Activated CD8-positive, alpha-beta T cell treated with anti-CD3 and anti-CD28 coated beads for 36 hours (primary cell): ENCODE measurements around the gene GPC6. TPM values are rescaled to one million over a fixed set of nuclear protein-coding genes. Genes with fewer than 3 reads are reported as not detected.

ENCODE experiments used
- ATAC-seq: fragments of 200-7000 bp; cut with Tn5 transposase; one replicate; pipeline ENCODE4 v1.10.0; 2021; ENCODE audit warnings: mild to moderate bottlenecking, moderate library complexity
- CTCF ChIA-PET: fragments of 350-600 bp; sonication (Branson Sonifier 250); formaldehyde crosslinking; loops from one replicate; lab custom pipeline; 2021; ENCODE audit warnings: antibody characterized with exemption; lab: Charles Lee
- POLR2A ChIA-PET: fragments of 350-600 bp; sonication (Branson Sonifier 250); formaldehyde crosslinking; loops from one replicate; lab custom pipeline; 2021; ENCODE audit warnings: antibody characterized with exemption; lab: Charles Lee
- DNase-seq: peaks from one replicate; pipeline ENCODE4 v3.0.0-alpha.2; 2020
- H3K27ac Mint-ChIP-seq: one replicate; pipeline ENCODE4 v1.8.0; 2021; ENCODE audit warnings: mild to moderate bottlenecking, mixed read lengths
- H3K27me3 Mint-ChIP-seq: one replicate; pipeline ENCODE4 v1.8.0; 2021; ENCODE audit warnings: mixed read lengths
- H3K36me3 Mint-ChIP-seq: one replicate; pipeline ENCODE4 v1.8.0; 2021; ENCODE audit warnings: low read depth, mixed read lengths
- H3K4me1 Mint-ChIP-seq: one replicate; pipeline ENCODE4 v1.8.0; 2021; ENCODE audit warnings: low read depth, mixed read lengths
- H3K4me3 Mint-ChIP-seq: one replicate; pipeline ENCODE4 v1.8.0; 2021; ENCODE audit warnings: mild to moderate bottlenecking, moderate library complexity, mixed read lengths
- H3K9me3 Mint-ChIP-seq: one replicate; pipeline ENCODE4 v1.8.0; 2021; ENCODE audit warnings: mixed read lengths
- intact Hi-C: fragments of 100-400 bp; cut with micrococcal nuclease; formaldehyde crosslinking; loops from one replicate; pipeline ENCODE4 v1.10.0; 2022
- total RNA-seq, 2 experiments: library from RNA; stranded (reverse); gene quantifications; one replicate each; pipeline ENCODE4 v1.2.3, GENCODE V29; 2021
- TF ChIP-seq, protein P1 (sequence below): fragments of 200-600 bp; IDR thresholded peaks from one replicate; pipeline ENCODE4 v1.8.0; 2022; ENCODE audit warnings: antibody characterized with exemption, mild to moderate bottlenecking

GPC6 gene
- total RNA-seq, 2 experiments from 2014 or later = not detected

DNA sequence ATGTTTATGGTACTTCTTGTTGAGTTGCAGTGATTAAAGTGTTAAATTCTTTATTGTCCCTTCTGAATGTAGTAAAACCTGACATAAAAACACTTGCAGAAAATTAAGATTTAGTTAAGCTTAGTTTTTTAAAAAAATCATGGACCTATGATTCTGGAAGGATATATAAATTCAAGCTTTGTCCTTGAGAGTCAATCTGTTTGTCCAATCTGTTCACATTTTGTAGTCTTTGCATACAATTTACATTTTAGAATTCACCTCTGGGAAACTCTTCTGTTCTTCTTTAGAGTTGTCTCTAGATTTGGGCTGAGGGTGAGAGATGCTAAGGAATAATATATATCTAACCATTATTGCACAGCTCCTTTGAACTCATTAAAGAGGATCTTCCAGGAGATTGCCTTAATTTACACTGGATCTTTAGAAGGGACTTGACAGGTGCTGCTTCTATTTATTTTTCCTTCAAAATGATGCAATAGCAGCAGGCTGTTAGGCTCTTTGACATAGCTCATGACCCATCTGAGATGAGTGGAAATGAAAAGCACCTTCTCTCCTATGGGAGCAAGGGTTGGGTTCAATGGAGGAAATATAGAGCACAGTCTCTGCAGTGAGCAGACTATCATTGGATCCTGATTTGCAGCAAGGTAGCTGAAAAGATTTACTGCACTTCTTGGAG is 433.9 kb downstream of the GPC6 start:
- intact Hi-C loops = no loop called here
- CTCF ChIA-PET = no interaction called here
- DNase-seq (no peak), ATAC-seq (no peak)
- Mint-ChIP-seq H3K4me1 (no peaks in the 10 kb centered on the region), H3K4me3 (no peak overlapping the region), H3K27me3 (peaks cover 1% of the 10 kb centered on the region), H3K27ac (no peak overlapping the region), H3K36me3 (no peaks in the 10 kb centered on the region), H3K9me3 (no peaks in the 10 kb centered on the region)
- TF ChIP-seq, protein P1, sequence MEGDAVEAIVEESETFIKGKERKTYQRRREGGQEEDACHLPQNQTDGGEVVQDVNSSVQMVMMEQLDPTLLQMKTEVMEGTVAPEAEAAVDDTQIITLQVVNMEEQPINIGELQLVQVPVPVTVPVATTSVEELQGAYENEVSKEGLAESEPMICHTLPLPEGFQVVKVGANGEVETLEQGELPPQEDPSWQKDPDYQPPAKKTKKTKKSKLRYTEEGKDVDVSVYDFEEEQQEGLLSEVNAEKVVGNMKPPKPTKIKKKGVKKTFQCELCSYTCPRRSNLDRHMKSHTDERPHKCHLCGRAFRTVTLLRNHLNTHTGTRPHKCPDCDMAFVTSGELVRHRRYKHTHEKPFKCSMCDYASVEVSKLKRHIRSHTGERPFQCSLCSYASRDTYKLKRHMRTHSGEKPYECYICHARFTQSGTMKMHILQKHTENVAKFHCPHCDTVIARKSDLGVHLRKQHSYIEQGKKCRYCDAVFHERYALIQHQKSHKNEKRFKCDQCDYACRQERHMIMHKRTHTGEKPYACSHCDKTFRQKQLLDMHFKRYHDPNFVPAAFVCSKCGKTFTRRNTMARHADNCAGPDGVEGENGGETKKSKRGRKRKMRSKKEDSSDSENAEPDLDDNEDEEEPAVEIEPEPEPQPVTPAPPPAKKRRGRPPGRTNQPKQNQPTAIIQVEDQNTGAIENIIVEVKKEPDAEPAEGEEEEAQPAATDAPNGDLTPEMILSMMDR = no peak
- POLR2A ChIA-PET = no interaction called here

DNA sequence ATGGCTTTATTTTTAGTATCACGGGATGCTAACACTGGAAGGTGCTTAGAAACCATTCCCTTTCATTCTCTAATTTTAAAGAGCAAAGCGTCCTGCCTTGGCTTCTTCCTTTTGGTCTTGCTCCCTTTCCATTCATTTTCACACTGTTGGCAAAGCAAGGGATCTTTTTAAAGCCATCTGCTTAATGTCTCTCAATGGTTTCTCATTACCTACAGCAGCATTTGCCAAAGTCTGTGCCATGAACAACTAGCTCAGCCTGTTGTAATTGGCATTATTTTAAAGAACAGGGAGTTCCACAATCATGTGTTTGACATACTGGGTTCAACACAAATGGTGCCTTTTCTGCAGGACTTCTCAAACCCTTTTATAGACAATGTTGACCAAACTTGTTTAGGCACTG is 444.3 kb downstream of the GPC6 start:
- ATAC-seq (no peak), DNase-seq (no peak)
- Mint-ChIP-seq H3K4me3 (no peak overlapping the region), H3K36me3 (no peaks in the 10 kb centered on the region), H3K4me1 (no peaks in the 10 kb centered on the region), H3K27me3 (no peaks in the 10 kb centered on the region), H3K9me3 (no peaks in the 10 kb centered on the region), H3K27ac (no peak overlapping the region)
- CTCF ChIA-PET = interaction anchor here (0.6 kb wide), 1 partner anchor 675 kb away, joined by 3 read pairs; no protein-coding TSS in a partner anchor
- POLR2A ChIA-PET = no interaction called here
- TF ChIP-seq, protein P1 = no peak
- intact Hi-C loops = no loop called here

DNA sequence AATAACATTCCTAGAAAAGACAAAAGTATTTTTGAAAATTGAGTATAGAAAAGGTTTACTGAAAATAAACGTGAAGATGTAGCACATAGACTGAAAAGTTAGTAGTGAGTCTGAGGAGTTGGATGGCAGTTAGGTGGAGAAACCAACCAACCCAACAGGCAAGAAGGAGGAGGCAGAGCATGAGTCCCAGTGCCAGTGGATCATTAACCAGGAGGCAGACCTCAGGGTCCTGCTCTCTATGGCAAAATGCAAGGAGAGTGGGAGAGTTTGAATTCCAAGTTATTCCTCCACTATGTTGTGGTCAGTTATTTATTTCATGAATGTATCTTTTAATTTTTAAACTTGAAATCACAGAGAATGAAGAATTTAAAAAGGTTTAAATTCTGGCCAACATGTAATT is 446.4 kb downstream of the GPC6 start:
- Mint-ChIP-seq H3K27me3 (no peaks in the 10 kb centered on the region), H3K4me1 (no peaks in the 10 kb centered on the region), H3K27ac (no peak overlapping the region), H3K9me3 (no peaks in the 10 kb centered on the region), H3K36me3 (no peaks in the 10 kb centered on the region), H3K4me3 (no peak overlapping the region)
- ChIA-PET POLR2A (no interaction called here), CTCF (no interaction called here)
- DNase-seq = no peak
- no peak for ATAC-seq
- TF ChIP-seq, protein P1 = no peak
- intact Hi-C loops = no loop called here

DNA sequence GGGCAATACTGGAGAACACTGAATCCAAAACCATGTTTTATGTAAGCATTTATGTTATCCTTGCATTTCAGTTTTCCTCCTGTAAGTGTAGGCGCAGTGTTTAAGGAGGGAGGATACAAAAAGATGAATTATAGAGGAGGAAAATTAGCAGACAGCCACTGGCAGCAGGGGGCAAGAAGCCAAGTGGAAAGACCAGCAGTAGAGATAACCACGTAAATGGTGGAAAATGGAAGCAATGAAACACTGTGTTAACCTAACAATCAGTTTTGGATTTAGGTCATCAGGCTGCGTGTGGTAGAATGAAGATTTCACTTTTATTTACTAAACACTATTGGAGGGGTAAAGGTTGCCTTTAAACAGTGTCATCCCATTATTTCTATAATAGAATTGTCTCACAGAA is 447.3 kb downstream of the GPC6 start:
- no peaks in the 10 kb centered on the region for H3K9me3 Mint-ChIP-seq
- no peak overlapping the region for H3K27ac Mint-ChIP-seq
- H3K36me3 Mint-ChIP-seq = no peaks in the 10 kb centered on the region
- CTCF ChIA-PET = no interaction called here
- H3K27me3 Mint-ChIP-seq = no peaks in the 10 kb centered on the region
- DNase-seq = no peak
- POLR2A ChIA-PET = no interaction called here
- H3K4me1 Mint-ChIP-seq = no peaks in the 10 kb centered on the region
- intact Hi-C loops = no loop called here
- H3K4me3 Mint-ChIP-seq = no peak overlapping the region
- ATAC-seq = no peak
- TF ChIP-seq, protein P1 = no peak

DNA sequence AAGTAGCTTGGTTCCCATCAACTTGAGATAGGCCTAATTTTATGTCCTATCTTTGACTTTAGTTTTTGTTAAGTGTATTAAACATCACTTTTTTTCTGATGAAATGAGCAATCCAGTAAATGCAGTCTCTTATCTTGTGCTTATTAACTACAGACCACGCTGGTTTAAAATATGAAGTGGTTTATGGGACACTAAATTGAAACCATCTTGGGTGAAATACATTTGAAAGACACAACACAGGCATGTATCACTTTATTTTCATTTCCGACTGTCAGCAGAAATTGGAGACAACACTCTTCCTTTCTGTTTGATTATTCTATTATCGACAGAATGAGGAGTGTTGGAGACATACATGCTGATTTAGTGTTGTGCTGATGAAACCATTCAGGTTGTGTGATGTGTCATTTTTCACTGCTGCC is 447.7 kb downstream of the GPC6 start:
- Mint-ChIP-seq H3K36me3 (no peaks in the 10 kb centered on the region), H3K4me1 (no peaks in the 10 kb centered on the region), H3K9me3 (no peaks in the 10 kb centered on the region), H3K4me3 (no peak overlapping the region), H3K27ac (no peak overlapping the region), H3K27me3 (no peaks in the 10 kb centered on the region)
- ChIA-PET CTCF (no interaction called here), POLR2A (no interaction called here)
- intact Hi-C loops = no loop called here
- no peak for DNase-seq
- no peak for ATAC-seq
- TF ChIP-seq, protein P1 = no peak
